ENCODE data around the gene WDFY4.

GRCh38 chr10:49010295-49010694 lies 325.6 kb downstream of the WDFY4 start:
- no peak for TF ChIP-seq SIN3A (IDR thresholded peaks at IDR 0.05; ENCODE audit: borderline replicate concordance, insufficient read depth, low read length)
- TF ChIP-seq POLR2AphosphoS5 (IDR thresholded peaks at IDR 0.05; ENCODE audit: low read depth, low read length), result no peak
- TF ChIP-seq REST (IDR thresholded peaks at IDR 0.05; ENCODE audit: insufficient read depth in 1 of 2, low read depth in 2 of 2, low read length in 2 of 2), result no peak
